ENCODE data around the gene MTHFD2L. TPM values are rescaled to one million over a fixed set of nuclear protein-coding genes. Genes with fewer than 3 reads are reported as not detected.

Gene MTHFD2L
- total RNA-seq, 1 experiment from 2014 or later, result 11.6 TPM

DNA sequence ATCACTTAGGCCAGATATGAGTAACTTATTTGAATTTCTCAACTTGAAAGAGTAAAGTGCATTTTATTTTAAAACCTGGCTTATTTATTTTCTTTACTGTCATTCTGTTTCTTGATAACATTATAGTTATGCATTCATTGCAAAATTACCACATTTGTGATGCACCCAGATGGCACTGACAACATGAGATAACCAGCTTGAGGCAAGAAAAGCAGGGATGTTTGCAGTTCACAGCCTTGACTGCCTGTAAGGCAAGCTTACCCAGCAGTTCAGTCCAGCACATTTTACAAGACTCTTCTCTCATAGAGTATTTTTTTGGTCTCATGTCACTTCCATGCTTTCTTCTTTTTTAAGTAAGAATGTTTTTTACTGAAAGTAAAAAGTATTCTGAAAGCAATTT, 125.0 kb downstream of the MTHFD2L start:
- H3K27me3 Mint-ChIP-seq (ENCODE audit: low read depth), result no peaks in the 10 kb centered on the region; the same call in 1 of the 2 replicates
- Histone ChIP-seq H3K18ac (ENCODE audit: insufficient read length, low read depth, low read length) (no peak overlapping the region), H3K9me3 (ENCODE audit: control insufficient read depth, low read depth, low read length) (no peaks in the 10 kb centered on the region), H4K8ac (replicated peaks; ENCODE audit: insufficient read length, low read depth, low read length) (no peak overlapping the region), H3K27ac (ENCODE audit: insufficient read length, low read depth, low read length) (no peak overlapping the region), H2BK120ac (ENCODE audit: low read depth, low read length, poor library complexity, severe bottlenecking) (no peak overlapping the region), H3K27me3 (ENCODE audit: insufficient read depth, low read length) (no peaks in the 10 kb centered on the region), H2BK12ac (ENCODE audit: insufficient read length, low read depth, low read length) (no peak overlapping the region), H2AFZ (ENCODE audit: low read length) (no peak overlapping the region), H4K20me1 (ENCODE audit: control insufficient read depth, insufficient read depth, insufficient read length) (no peaks in the 10 kb centered on the region), H3K79me1 (ENCODE audit: insufficient read depth, low read depth, low read length, poor library complexity, severe bottlenecking) (no peaks in the 10 kb centered on the region), H4K5ac (ENCODE audit: insufficient read length, low read depth, low read length) (no peak overlapping the region), H3K56ac (ENCODE audit: insufficient read length, low read depth, low read length) (no peak overlapping the region), H3K23me2 (ENCODE audit: insufficient read length, low read depth, low read length, poor library complexity, severe bottlenecking) (no peaks in the 10 kb centered on the region), H3K4me1 (ENCODE audit: insufficient read depth, low read length) (no peaks in the 10 kb centered on the region), H4K91ac (ENCODE audit: insufficient read length, low read depth, low read length) (no peak overlapping the region), H2BK15ac (ENCODE audit: low read depth, low read length) (no peak overlapping the region), H3K79me2 (ENCODE audit: insufficient read depth, low read length) (no peaks in the 10 kb centered on the region), H2BK5ac (ENCODE audit: insufficient read length, low read length) (no peak overlapping the region), H3K4ac (ENCODE audit: low read depth, low read length) (no peak overlapping the region), H3K4me2 (ENCODE audit: insufficient read depth, insufficient read length, low read length) (no peak overlapping the region), H2BK20ac (ENCODE audit: low read depth, low read length, poor library complexity, severe bottlenecking) (no peak overlapping the region), H2AK5ac (ENCODE audit: insufficient read length, low read length) (no peak overlapping the region), H3T11ph (ENCODE audit: low read length) (no peak overlapping the region), H3K23ac (ENCODE audit: insufficient read length, low read depth, low read length) (no peak overlapping the region), H3K9ac (ENCODE audit: extremely low read depth, insufficient read length, low read length) (no peak overlapping the region), H3K14ac (ENCODE audit: insufficient read depth, low read length) (no peak overlapping the region)
- no peak for DNase-seq
- TF ChIP-seq, protein P1, sequence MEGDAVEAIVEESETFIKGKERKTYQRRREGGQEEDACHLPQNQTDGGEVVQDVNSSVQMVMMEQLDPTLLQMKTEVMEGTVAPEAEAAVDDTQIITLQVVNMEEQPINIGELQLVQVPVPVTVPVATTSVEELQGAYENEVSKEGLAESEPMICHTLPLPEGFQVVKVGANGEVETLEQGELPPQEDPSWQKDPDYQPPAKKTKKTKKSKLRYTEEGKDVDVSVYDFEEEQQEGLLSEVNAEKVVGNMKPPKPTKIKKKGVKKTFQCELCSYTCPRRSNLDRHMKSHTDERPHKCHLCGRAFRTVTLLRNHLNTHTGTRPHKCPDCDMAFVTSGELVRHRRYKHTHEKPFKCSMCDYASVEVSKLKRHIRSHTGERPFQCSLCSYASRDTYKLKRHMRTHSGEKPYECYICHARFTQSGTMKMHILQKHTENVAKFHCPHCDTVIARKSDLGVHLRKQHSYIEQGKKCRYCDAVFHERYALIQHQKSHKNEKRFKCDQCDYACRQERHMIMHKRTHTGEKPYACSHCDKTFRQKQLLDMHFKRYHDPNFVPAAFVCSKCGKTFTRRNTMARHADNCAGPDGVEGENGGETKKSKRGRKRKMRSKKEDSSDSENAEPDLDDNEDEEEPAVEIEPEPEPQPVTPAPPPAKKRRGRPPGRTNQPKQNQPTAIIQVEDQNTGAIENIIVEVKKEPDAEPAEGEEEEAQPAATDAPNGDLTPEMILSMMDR (conservative IDR thresholded peaks at IDR 0.05), result no peak
- H3K9me3 Mint-ChIP-seq, result no peaks in the 10 kb centered on the region
- H3K4me3 Mint-ChIP-seq, result no peak overlapping the region
- no peaks in the 10 kb centered on the region for H3K4me1 Mint-ChIP-seq
- H3K27ac Mint-ChIP-seq, result no peak overlapping the region
- H3K36me3 Mint-ChIP-seq (ENCODE audit: insufficient read depth in 1 of 3, low read depth in 3 of 3), result no peaks in the 10 kb centered on the region

All from H9 (cell line).